ENCODE measurements around the gene DAG1. TPM values are rescaled to one million over a fixed set of nuclear protein-coding genes. Genes with fewer than 3 reads are reported as not detected.

The DAG1 gene
- polyA plus RNA-seq, 1 of the 3 experiments (the other 2 are of a cell fraction): 54.4 TPM

- H3K9me3 ChIP-seq: no peaks in the 10 kb centered on the region
- peaks cover 10% of the 10 kb centered on the region for H3K79me2 ChIP-seq (ENCODE audit: insufficient read depth)
- no peaks in the 10 kb centered on the region for H3K9me2 ChIP-seq
- no peaks in the 10 kb centered on the region for H3K4me1 ChIP-seq (ENCODE audit: control insufficient read depth in 1 of 2, insufficient read depth in 2 of 2, low read depth in 1 of 2, low read length in 1 of 2)
- H2AFZ ChIP-seq (ENCODE audit: low read depth): no peak overlapping the region
- H3K27ac ChIP-seq (ENCODE audit: low read depth in 2 of 2, low read length in 1 of 2): no peak overlapping the region
- no peak overlapping the region for H3K9ac ChIP-seq
- no peak overlapping the region for H3K4me3 ChIP-seq (ENCODE audit: low read depth in 2 of 2, low read length in 1 of 2)
- ChIA-PET CTCF (interaction anchor here (1.6 to 1.8 kb wide), 2 partner anchors 27 to 64 kb away, joined by 4 to 6 read pairs; no protein-coding TSS in a partner anchor), POLR2A (no interaction called here)
- peaks cover 14 to 23% of the 10 kb centered on the region in 2 experiments for H3K36me3 ChIP-seq (replicated peaks in 1 of 2; ENCODE audit: control insufficient read depth in 1 of 2, insufficient read depth in 2 of 2, low read length in 1 of 2)
- TF ChIP-seq EZH2phosphoT487 (IDR thresholded peaks at IDR 0.05; ENCODE audit: borderline replicate concordance, low read depth) (no peak), CHD2 (IDR thresholded peaks at IDR 0.05; ENCODE audit: low read length, partially characterized antibody) (no peak), TAF1 (IDR thresholded peaks at IDR 0.05; ENCODE audit: borderline replicate concordance, low read depth, low read length) (no peak), SIN3A (IDR thresholded peaks at IDR 0.05; ENCODE audit: borderline replicate concordance, low read depth, low read length) (no peak), YY1 (IDR thresholded peaks at IDR 0.05; ENCODE audit: low read depth) (no peak)
- WGBS (ENCODE audit: low lambda C conversion rate): 100% methylated on average over 1 of the region's 1 CpG
- H3F3A ChIP-seq (replicated peaks; ENCODE audit: insufficient read depth): peaks cover 3% of the 10 kb centered on the region
- H3K4me2 ChIP-seq: no peak overlapping the region
- H4K20me1 ChIP-seq (ENCODE audit: insufficient read depth): no peaks in the 10 kb centered on the region
- no peak for DNase-seq
- H3K27me3 ChIP-seq (ENCODE audit: insufficient read depth): no peaks in the 10 kb centered on the region
These were observed 42.8 kb downstream of the DAG1 start for GRCh38 chr3:49512781-49513355.

GRCh38 chr3:49513494-49514124 lies 43.5 kb downstream of the DAG1 start:
- ChIA-PET POLR2A (interaction anchor here (1.0 kb wide), 1 partner anchor 26 kb away, joined by 3 read pairs; no protein-coding TSS in a partner anchor), CTCF (interaction anchor here (0.7 to 1.8 kb wide), 4 partner anchors 16 to 965 kb away, joined by 3 to 6 read pairs (median 4); no protein-coding TSS in a partner anchor)
- H3K9me3 ChIP-seq: no peaks in the 10 kb centered on the region
- WGBS (ENCODE audit: low lambda C conversion rate): 95% methylated on average over 4 of the region's 4 CpGs
- H3F3A ChIP-seq (replicated peaks; ENCODE audit: insufficient read depth): peaks cover 3% of the 10 kb centered on the region
- TF ChIP-seq SIN3A (IDR thresholded peaks at IDR 0.05; ENCODE audit: borderline replicate concordance, low read depth, low read length): no peak
- TF ChIP-seq TAF1 (IDR thresholded peaks at IDR 0.05; ENCODE audit: borderline replicate concordance, low read depth, low read length): no peak
- no peak for TF ChIP-seq MAX (IDR thresholded peaks at IDR 0.05; ENCODE audit: low read depth)
- TF ChIP-seq RXRA (IDR thresholded peaks at IDR 0.05; ENCODE audit: borderline replicate concordance, low read depth): no peak
- no peak for TF ChIP-seq EP300 (IDR thresholded peaks at IDR 0.05; ENCODE audit: borderline replicate concordance in 1 of 2, low read depth in 1 of 2, low read length in 1 of 2)
- no peak for TF ChIP-seq RFX5 (IDR thresholded peaks at IDR 0.05; ENCODE audit: low read length)
- TF ChIP-seq NFIC (IDR thresholded peaks at IDR 0.05; ENCODE audit: borderline replicate concordance): no peak
- TF ChIP-seq ZBTB33 (IDR thresholded peaks at IDR 0.05; ENCODE audit: borderline replicate concordance, low read depth): no peak
- H2AFZ ChIP-seq (ENCODE audit: low read depth): no peak overlapping the region
- no peaks in the 10 kb centered on the region for H3K4me1 ChIP-seq (ENCODE audit: control insufficient read depth in 1 of 2, insufficient read depth in 2 of 2, low read depth in 1 of 2, low read length in 1 of 2)
- H3K79me2 ChIP-seq (ENCODE audit: insufficient read depth): peaks cover 2% of the 10 kb centered on the region; the same call in 1 of the 2 replicates
- H3K9ac ChIP-seq: no peak overlapping the region
- no peak overlapping the region for H3K4me3 ChIP-seq (ENCODE audit: low read depth in 2 of 2, low read length in 1 of 2)
- no peak overlapping the region for H3K27ac ChIP-seq (ENCODE audit: low read depth in 2 of 2, low read length in 1 of 2)
- H3K4me2 ChIP-seq: no peak overlapping the region
- no peaks in the 10 kb centered on the region for H4K20me1 ChIP-seq (ENCODE audit: insufficient read depth)
- DNase-seq: no peak
- H3K27me3 ChIP-seq (ENCODE audit: insufficient read depth): no peaks in the 10 kb centered on the region
- H3K36me3 ChIP-seq (replicated peaks in 1 of 2; ENCODE audit: control insufficient read depth in 1 of 2, insufficient read depth in 2 of 2, low read length in 1 of 2): peaks cover 14 to 26% of the 10 kb centered on the region in 2 experiments
- no peaks in the 10 kb centered on the region for H3K9me2 ChIP-seq

Measured in SK-N-SH (cell line).